Stimulated activated CD4-positive, alpha-beta T cell treated with anti-CD3 and anti-CD28 coated beads, Interleukin-12 subunit alpha, Interleukin-12 subunit beta, amount 100 ng/mL, for 24 hours (primary cell): ENCODE measurements around the gene ALOX15.
"Not testable (repeated sequence)": the region's sequence is repeated elsewhere in the genome, so short reads cannot be mapped to it uniquely, and the experiment has no call there.

Experiments used
- DNase-seq, 2 experiments: peaks; one replicate each; pipeline ENCODE4 v3.0.0-alpha.2; 2020; ENCODE audit warnings: low read depth in 2 of 2

ALOX15 gene, protein sequence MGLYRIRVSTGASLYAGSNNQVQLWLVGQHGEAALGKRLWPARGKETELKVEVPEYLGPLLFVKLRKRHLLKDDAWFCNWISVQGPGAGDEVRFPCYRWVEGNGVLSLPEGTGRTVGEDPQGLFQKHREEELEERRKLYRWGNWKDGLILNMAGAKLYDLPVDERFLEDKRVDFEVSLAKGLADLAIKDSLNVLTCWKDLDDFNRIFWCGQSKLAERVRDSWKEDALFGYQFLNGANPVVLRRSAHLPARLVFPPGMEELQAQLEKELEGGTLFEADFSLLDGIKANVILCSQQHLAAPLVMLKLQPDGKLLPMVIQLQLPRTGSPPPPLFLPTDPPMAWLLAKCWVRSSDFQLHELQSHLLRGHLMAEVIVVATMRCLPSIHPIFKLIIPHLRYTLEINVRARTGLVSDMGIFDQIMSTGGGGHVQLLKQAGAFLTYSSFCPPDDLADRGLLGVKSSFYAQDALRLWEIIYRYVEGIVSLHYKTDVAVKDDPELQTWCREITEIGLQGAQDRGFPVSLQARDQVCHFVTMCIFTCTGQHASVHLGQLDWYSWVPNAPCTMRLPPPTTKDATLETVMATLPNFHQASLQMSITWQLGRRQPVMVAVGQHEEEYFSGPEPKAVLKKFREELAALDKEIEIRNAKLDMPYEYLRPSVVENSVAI

DNA sequence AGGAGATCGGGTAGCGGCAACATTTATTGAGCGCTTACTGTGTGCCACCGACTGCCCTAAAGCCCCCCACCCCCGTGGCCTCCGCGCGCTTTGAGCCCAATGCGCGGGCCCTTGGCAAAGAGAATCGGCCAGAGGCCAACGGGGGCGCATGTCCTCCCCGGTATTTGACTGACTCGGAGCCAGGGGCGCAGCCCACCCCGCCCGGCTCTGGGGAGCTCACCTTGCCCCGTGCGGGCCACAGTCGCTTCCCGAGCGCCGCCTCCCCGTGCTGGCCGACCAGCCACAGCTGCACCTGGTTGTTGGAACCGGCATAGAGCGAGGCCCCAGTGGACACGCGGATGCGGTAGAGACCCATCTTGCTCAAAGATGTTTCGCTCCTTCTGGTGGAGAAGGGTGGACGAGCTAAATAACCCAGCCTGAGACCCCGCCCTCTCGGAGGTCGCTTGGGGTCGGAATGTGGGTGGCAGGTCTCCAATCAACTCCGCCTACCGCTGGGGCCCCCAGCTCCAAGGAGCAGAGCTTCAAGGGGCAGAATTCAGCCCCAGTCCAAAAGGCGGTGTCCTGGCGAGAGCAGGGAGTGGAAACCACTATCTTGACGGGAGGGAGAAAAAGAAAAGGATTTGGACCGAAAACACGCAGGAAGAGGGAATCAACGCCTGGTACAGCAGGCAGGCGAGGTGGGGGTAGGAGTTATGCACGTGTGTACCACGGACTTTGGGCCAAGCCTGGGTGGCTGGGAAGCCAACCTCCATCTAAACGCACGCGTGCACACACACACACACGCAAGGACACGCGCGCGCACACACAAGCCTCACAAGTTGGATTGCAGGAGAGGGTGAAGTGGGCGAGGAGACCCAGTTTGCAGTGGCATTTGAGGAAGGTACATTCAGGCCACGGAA lies at the start of gene ALOX15:
TSS of gene ALOX15 (minus strand) at position 382 of the 899 bp plus-strand sequence. CDS start at position 355, 27 bp downstream.
- no peak for DNase-seq

DNA sequence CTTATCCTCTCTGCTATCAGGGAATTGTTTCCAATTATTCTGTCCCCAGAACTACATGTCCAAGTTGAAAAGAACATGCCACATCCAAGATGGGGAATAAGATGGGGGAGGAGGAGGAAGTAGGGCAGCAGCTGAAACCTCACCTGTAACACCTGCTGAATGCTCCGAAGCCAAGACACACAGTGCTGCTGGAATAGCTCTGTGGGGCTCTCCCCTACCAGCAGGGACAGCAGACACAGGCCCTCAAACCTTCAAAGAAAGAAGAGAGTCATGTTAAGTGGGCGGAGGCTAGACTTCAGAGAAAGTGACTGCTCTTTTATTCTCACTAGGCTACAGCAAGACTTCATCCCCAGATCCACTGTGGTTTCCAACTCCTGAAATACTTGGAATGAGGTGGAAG lies 49.3 kb upstream of the ALOX15 start:
- no peak for DNase-seq

DNA sequence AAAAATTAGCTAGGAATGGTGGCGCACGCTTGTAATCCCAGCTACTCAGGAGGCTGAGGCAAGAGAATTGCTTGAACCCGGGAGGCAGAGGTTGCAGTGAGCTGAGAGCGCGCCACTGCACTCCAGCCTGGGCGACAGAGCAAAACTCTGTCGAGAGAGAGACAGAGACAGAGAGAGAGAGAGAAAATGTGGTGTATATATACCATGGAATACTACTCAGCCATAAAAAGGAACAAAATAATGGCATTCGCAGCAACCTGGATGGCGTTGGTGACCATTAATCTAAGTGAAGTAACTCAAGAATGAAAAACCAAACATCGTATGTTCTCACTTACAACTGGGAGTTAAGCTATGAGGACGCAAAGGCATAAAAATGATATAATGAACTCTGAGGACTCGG lies 48.4 kb upstream of the ALOX15 start:
- not testable (repeated sequence) for DNase-seq

DNA sequence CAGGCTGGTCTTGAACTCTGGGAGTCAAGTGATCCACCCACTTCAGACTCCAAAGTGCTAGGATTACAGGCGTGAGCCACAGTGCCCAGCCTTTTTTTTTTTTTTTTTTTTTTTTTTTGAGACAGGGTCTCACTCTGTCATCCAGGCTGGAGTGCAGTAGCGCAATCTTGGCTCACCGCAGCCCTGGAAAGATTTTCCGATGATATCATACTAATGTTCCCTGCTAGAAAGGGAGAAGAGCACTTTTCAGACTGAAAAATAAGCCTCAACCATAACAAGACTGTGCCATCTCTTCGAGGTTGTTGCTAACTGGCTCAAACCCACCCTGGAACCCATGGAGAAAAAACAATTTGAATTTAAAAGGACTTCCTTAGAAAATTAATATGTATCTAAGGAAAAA lies 42.3 kb upstream of the ALOX15 start:
- DNase-seq = not testable (repeated sequence)

DNA sequence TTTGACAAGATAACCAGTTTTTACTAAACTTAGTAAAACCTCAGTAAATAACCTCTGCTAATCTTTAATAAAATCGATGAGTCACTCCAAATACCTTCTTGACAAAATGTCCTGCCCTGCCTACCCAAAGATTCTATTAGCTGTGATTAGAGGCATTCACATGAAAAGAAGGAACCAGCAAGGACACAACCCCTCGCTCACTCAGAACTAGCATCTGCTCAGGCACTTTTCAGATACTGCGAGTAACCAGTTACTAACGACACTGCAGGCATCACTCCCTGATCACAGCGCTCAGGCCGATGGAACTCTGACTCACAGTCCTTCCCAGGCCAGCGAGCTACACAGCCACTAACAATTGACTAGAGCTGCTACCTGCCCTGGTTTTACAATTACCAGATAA lies 38.2 kb upstream of the ALOX15 start:
- DNase-seq = no peak

DNA sequence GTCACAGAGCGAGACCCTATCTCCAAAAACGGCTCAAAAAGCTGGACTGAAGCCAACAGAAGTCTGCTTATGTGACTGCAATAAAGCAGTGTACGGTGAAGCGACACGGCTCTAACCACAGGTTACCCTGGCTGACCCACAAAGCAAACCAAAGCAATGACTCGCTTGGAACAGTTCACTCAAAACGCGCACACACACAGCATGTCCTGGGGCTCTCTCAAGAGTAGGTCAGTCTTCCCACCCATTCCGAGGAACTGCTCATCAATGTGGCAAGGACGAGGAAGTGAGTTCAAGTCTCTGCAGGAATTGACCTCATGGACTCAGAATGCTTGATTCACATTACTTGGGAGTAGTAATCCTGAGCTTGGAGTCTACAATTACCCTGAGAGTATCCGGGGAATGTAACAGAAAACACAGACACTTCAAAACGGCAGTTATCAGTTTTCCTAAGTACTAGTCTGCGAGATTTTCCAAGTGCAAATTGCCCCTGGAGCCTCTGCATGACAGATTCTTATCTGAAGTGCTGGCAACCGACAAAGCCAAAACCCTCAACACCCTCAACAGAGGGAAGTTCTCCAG lies 37.1 kb upstream of the ALOX15 start:
- no peak for DNase-seq

DNA sequence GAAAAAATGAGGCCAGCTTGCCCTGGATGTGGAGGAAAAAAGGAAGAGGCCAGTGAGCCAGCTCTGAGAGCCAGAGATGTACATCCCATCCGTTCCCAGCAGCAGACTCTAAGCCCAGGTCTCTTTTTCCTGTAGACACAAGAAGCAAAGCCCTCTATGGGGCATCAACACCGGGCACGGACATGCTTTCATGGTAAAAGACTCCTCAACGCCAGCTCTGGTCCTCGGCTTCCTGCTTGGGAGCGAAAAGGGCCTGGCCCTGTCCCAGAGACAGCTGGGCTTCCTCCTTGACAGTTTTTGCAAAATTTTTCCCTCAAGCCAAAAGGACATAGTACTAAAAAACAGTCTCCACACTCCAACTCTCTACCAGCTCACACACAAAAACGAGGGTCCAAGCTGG lies 35.3 kb upstream of the ALOX15 start:
- no peak for DNase-seq

DNA sequence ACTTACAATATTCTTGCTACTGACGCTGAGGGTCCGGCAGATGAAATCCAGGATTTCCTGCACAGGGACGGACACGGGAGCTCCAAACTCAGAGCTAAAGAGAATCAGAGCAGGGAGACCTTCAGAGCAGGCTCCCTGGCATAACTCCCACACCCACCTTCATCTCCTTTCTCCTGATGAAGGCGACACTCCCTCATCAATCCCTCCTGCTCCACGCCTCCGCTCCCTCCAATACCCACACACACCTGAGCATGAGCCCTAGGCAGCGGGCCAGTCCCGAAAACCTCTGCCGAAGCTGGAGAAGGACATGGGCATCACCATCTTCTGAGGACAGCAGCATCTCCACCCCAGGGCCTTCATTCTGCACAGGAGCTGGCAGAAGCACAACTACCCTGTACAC lies 34.3 kb upstream of the ALOX15 start:
- DNase-seq = no peak

DNA sequence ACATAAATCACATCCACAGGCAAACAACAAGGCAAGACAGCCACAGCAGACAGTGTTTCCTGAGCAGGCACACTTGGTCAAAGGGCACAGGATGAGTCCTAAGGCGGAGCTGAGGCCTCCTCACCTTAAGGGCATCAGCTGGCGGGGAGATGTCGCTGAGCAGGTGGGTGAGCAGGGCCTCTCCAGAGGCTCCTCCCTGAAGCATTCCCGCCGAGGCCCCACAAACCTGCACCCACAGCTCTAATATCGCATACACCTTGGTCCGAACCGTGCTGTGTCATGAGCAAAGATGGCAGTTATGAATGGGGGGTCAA lies 33.2 kb upstream of the ALOX15 start:
- DNase-seq = no peak

DNA sequence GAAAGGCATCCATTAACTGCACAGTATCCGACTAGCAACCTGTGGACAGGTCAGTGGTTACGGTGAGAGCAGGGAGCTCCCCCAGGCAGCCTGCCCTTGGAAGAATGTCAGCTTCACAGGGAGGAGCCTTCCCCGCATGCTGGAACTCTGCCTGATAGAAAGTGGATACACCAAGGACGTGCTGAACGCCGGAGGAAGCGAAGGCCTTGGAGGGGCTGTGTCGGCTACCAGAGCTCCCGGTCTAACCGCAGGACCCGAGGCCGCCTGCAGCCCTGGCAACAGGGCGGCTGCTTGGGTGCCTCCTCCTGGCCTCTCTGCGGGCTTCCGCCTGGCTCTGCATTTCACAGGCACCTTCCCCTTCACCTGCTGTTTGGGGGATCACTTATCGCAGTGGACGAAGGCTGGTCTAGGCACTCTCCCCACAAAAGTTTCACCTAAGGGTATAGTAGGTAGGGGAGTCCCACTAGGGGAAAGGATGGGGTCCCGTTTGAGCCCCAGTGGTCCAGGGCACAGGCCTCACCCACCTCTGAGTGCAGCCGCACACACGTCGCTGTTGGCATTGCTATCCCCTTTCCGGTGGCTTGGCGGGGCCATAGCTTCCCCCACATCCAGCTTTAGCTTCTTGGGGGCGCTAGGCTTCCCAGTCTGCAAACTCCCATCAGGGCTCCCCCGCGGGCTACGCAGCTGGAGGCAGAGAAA lies 32.7 kb upstream of the ALOX15 start:
- DNase-seq = no peak

DNA sequence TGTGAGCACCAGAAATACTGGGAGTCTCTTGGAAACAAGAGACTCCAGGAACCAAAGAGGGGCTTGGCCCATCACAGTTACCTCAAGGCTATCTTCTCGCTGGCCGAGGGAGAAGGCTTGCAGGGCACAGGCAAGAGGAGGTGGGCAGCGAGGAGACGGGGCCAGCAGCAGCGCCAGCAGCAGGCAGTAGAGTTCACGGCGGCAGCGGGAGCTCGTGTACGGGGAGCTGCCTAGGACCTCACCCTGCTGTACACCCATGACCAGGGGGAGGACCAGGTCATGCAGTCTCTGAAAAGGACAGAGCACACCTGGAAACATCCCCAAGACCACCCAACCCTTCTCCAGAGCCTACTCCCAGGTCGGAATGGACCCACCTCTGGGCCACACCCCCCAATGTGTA lies 31.7 kb upstream of the ALOX15 start:
- DNase-seq = no peak

DNA sequence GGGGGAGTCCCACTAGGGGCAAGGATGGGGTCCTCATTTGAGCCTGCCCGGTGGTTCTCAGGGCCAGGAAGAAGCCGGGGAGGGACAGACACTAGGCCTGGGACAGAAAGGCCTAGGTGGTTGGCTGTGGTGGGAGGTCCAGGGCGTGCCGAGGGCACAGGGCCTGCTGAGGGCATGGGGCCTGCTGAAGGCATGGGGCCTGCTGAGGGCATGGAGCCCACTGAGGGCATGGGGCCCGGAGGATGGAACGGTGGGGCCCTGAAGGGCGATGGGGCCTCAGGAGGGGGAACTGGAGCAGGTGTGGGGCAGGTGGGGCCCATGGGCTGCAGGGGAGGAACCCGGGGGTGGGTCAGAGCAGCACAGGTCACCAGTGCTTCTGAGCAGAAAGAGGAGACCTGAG lies 31.3 kb upstream of the ALOX15 start:
- no peak for DNase-seq

DNA sequence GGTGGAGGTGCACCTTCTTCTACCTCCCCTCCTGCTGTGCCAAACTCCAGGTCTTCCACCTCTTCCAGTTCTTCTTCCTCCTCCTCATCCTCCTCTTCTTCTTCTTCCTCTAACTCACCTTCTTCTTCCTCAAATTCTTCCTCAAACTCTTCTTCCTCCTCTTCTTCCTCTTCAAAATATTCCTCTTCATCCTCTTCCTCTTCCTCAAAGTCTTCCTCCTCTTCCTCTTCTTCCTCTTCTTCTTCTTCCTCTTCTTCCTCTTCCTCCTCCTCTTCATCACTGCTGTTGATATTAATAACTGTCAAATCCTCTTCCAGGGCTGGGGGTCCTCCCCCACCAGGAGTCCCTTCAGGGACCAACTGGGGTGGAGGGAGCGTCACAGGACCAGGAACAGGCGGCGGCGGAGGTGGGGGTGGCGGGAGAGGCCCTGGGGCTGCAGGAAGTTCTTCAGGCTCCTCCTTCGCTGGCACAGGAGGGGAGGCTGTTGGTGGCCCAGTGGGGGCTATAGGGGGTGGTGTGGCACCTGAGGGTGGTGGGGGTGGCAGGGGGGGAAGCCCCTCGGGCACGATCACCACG lies 30.7 kb upstream of the ALOX15 start:
- no peak for DNase-seq

DNA sequence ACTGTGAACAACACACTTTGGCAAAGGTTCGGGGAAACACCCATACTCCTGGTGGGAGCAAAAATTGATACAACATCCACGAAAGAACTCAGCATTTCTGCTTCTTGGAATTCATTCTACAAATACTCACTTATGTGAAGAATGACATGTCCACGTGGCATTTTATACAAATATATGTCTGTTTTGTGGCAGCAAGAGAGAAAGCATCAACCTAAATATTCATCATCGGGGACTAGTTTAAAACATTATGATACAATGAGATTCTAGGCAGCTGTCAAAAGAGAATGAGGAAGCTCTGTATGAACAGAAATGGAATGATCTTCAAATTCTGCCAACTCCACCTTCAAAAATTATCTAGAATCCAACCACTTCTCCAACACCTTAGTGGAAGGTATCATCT lies 25.7 kb upstream of the ALOX15 start:
- no peak for DNase-seq

DNA sequence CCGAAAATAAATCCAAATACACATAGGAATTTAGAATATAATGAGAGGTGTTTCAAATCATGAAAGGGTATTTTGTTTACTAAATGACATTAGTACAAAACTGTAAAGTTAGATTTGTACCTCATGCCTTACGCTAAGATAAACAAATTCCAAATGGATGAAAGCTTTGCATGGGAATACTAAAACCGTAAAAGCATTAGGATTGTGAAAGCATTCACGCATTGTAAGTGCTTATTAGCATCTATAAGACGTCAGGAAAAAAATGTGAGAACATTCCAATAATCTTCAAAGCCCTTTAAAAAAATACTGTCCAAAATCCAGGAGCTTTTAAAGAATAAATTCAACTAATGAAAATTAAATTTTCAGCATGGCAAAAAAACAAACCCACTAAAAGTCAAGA lies 24.8 kb upstream of the ALOX15 start:
- DNase-seq = no peak

DNA sequence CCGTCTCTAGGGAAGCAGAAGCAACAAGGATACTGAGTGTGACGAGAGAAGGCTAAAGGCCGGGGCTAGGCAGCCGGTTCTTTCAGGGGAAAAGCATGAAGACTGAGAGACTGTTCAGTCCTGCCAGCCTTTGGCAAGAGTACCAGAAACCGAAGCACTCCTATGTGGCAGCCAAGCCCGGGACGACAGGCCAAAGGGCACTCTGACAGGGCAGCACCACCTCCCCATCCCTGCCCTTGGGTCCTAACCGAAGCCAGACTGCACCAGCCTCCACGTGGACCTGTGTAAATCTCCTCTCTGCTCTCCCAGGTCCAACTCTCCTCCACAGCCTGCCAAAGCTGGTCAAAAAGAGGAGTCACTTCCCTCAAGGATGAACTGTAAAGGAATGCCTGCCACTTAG lies 23.5 kb upstream of the ALOX15 start:
- DNase-seq = no peak

DNA sequence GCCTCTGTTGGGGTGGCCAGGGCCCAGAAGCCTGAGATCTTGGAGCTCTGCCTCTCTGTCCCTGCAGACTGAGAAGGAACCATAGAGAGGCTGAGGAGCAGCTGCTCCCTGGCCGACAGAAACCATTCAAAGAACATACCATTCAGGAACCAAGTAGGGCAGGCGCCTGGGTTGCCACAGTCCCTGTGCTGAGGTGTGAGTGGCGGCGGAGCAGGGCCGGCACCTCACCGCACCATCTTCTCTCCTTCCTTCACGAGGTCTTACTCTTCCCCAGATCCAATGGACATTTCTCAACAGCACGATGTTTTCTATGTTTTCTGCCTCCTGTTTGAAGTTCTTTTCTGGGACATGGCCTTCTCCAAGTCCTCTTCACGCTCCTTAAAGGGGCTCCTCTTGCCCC lies 22.8 kb upstream of the ALOX15 start:
- no peak for DNase-seq

DNA sequence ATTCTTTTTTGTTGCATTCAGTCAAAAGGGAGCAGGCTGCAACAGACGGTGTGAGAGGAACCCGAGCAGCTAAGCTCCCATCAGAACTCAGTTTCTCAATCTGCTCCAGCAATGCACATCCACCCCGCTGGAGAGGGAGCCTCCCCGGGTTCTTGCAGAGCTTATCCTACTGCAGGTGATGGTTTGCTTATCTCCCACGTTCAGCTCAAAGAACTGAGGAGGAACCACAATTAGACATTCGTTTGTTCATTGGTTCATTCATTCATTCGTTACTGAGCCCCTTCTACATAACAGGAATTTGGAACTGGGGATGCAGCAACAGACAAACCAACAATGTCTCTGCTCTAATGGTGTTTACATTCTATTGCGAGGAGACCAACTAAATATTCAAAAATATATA lies 22.2 kb upstream of the ALOX15 start:
- no peak for DNase-seq

DNA sequence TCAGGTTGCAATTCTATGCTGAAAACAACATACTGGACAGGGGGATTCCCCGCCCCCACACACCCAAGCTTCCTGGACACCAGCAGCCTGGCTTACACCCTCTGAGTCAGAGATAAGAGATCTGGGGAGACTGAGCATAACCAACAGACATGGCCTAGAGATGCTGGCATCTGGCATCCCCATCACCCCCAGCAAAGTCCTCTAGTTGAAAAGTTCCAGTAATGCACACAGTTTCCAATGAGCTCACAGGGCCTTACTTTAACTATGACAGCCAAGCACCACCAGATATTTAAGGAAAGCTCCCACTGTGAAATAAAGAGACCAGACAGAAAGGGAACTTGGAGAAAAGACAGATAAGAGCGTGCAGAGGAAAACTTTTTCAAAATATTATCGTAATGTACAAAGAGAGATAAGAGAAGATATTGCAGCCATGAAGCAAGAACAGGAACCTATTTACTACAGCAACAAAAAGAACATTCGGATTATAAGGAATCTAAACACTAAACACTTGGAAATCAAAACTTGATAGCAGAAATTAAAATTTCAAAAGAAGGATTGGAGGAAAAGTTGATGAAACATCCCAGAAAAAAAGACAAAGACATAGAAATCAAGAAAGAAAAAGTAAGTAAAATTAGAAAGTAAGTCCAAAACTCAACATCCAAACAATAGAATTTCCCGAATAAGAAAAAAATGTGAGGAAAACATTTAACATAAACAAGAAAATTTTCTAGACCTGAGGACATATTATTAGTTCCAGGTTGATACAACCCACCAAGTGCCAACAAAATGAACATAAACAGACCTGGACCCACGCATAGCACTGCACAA lies 17.2 kb upstream of the ALOX15 start:
- peak in 1 of 2 experiments; percentile 45 for DNase-seq

DNA sequence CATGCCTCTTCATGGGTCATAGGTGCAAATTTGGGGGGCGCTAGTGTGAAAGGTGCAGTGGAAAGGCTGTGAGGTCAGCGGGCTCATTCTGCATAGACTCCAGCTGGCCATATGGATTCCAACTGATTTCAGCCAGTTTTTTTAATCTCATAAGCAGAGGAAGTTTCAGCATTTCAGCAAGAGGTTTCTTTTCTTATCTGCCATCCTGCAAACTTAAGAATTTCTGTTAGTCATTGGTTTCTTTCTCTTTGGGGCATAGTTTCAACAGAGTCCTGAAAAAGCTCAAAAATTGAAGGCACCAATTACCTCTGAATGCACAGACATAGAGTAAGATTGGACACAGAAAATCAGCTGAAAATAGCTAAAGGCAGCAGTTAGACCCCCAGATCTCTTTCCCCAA lies 16.2 kb upstream of the ALOX15 start:
- DNase-seq = no peak
